Prostate gland (tissue), 2 donors: ENCODE measurements around the gene LAMA2. TPM values are rescaled to one million over a fixed set of nuclear protein-coding genes. Genes with fewer than 3 reads are reported as not detected.

Experiments
- DNase-seq: peaks from one replicate; pipeline ENCODE4 v3.0.0-alpha.2; 2019; ENCODE audit warnings: low spot score
- H3K27ac ChIP-seq, 2 donors: fragments of 200-600 bp; sonication (generic); 2 replicates each; pipeline ENCODE4 v1.5.1; 2017 to 2019
- H3K27me3 ChIP-seq: fragments of 200-600 bp; sonication (generic); replicated peaks from 2 replicates; pipeline ENCODE4 v1.5.1; 2019; ENCODE audit not compliant: insufficient read depth
- H3K36me3 ChIP-seq, 2 donors: fragments of 200-600 bp; sonication (generic); 1 replicate in 1 of 2; 2 replicates in 1 of 2; pipeline versions ENCODE4 v1.5.1 to v1.8.1; 2017 to 2019
- H3K4me1 ChIP-seq: fragments of 200-600 bp; sonication (generic); replicated peaks from 2 replicates; pipeline ENCODE4 v1.5.1; 2019
- H3K4me3 ChIP-seq, 2 donors: fragments of 200-600 bp; sonication (generic); 2 replicates each; pipeline ENCODE4 v1.5.1; 2017 to 2019
- H3K9me3 ChIP-seq: fragments of 200-600 bp; sonication (generic); 2 replicates; pipeline ENCODE4 v1.5.1; 2017
- CTCF ChIP-seq, 4 experiments: fragments of 200-600 bp in 2 of 4; fragments of 450-650 bp in 2 of 4; sonication (generic) in 2 of 4; IDR thresholded peaks; 1 replicate in 3 of 4; 2 replicates in 1 of 4; pipeline ENCODE4 v1.5.1; 2016 to 2019; ENCODE audit warnings: antibody characterized with exemption in 4 of 4, mild to moderate bottlenecking in 2 of 4, moderate library complexity in 2 of 4
- POLR2A ChIP-seq: fragments of 450-650 bp; IDR thresholded peaks from one replicate; pipeline ENCODE4 v1.6.1; 2016; ENCODE audit warnings: antibody characterized with exemption, mild to moderate bottlenecking
- POLR2AphosphoS5 ChIP-seq: sonication (generic); formaldehyde crosslinking; IDR thresholded peaks from one replicate; pipeline ENCODE4 v1.6.1; 2017; ENCODE audit warnings: antibody characterized with exemption
- WGBS: methylation state at CpG from one replicate; pipeline ENCODE4 v1.1.5; 2018; 5-methylcytosine and 5-hydroxymethylcytosine counted together
- intact Hi-C: fragments of 100-400 bp; cut with DNase I; formaldehyde crosslinking; loops from one replicate; pipeline ENCODE4 v1.14.2; 2022
- total RNA-seq, 2 donors: library from RNA; depleted of rRNA; stranded (reverse); fragments of >200 nt; gene quantifications; one replicate each; pipeline ENCODE4 v1.1.0, GENCODE V29; 2016

The LAMA2 gene
- total RNA-seq, 2 donors from 2014 or later: 10.1 to 89.1 TPM

DNA sequence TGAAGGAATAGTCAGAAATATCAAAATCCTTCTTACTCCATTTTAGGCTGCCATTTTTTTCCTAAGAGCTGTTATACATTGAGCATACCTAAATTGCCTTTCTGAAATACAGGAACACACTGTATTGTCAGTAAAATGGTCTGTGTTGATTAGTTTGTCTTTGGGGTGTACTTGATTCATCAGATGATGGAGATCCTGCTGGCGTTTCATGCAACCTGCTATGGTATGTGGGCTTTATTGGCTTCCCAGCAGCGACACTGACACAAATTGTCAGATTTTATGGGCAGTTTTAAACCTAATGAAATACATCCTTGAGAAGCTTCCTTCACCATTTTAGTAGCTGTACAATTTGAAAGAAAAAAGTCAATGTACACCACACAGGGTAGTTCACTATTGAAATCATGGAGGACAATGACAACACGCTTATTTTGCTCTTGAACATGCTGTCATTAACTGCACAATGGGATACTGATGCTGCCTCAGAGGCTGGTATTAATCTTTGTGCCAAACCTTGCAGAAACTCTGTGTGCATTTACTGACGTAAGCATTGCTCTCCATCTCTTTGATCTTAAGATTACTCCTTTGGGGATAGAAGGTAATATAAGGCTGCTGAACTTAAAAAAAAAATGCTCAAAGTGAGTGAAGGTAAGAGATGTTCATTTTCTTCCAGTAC, 124.9 kb downstream of the LAMA2 start:
- no peaks in the 10 kb centered on the region for H3K36me3 ChIP-seq
- H3K4me1 ChIP-seq: no peaks in the 10 kb centered on the region
- no peaks in the 10 kb centered on the region for H3K9me3 ChIP-seq
- TF ChIP-seq POLR2AphosphoS5: no peak
- no peak for TF ChIP-seq POLR2A
- no peak for TF ChIP-seq CTCF (IDR thresholded peaks at IDR 0.05)
- H3K27ac ChIP-seq: no peak overlapping the region
- WGBS: 54% methylated on average over 4 of the region's 4 CpGs
- H3K27me3 ChIP-seq: no peaks in the 10 kb centered on the region
- H3K4me3 ChIP-seq: no peak overlapping the region
- no peak for DNase-seq
- intact Hi-C loops: no loop called here

GRCh38 chr6:129008591-129008990, 125.7 kb downstream of the LAMA2 start:
- no peaks in the 10 kb centered on the region for H3K9me3 ChIP-seq
- no peak for TF ChIP-seq POLR2A
- TF ChIP-seq CTCF (IDR thresholded peaks at IDR 0.05): no peak
- TF ChIP-seq POLR2AphosphoS5: no peak
- no peaks in the 10 kb centered on the region for H3K27me3 ChIP-seq
- no peaks in the 10 kb centered on the region for H3K4me1 ChIP-seq
- no peak overlapping the region for H3K4me3 ChIP-seq
- no peaks in the 10 kb centered on the region for H3K36me3 ChIP-seq
- intact Hi-C loops: no loop called here
- no peak for DNase-seq
- H3K27ac ChIP-seq: no peak overlapping the region
- 45% methylated on average over 2 of the region's 2 CpGs for WGBS

DNA sequence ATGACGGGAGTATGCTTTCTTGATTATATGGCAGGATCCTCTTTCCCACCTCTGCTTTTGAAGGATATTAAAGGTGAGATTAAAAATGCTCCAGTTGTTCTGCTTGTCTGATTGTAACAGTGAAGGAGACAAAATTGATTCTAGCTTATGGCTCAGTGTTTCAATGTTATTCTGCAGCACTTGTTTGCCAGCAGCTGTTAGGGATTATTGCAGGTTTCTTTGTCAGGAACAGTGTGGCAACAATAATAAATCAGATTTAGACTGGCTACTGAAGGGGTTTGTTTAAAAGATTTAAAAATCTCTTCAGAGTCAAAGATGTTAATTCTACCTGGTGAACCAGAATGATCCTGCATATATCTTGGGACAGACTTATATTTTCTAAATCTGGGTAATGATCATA, 126.9 kb downstream of the LAMA2 start:
- no peak overlapping the region for H3K27ac ChIP-seq
- TF ChIP-seq POLR2AphosphoS5 (no peak), CTCF (IDR thresholded peaks at IDR 0.05) (no peak), POLR2A (no peak)
- H3K9me3 ChIP-seq: no peaks in the 10 kb centered on the region
- no peaks in the 10 kb centered on the region for H3K4me1 ChIP-seq
- no peak overlapping the region for H3K4me3 ChIP-seq
- H3K36me3 ChIP-seq: no peaks in the 10 kb centered on the region
- DNase-seq: no peak
- intact Hi-C loops: no loop called here
- H3K27me3 ChIP-seq: no peaks in the 10 kb centered on the region
- WGBS: 65% methylated on average over 1 of the region's 1 CpG

GRCh38 chr6:129014302-129014701, 131.4 kb downstream of the LAMA2 start:
- no peaks in the 10 kb centered on the region for H3K27me3 ChIP-seq
- no peak for DNase-seq
- no peaks in the 10 kb centered on the region for H3K36me3 ChIP-seq
- H3K9me3 ChIP-seq: no peaks in the 10 kb centered on the region
- intact Hi-C loops: no loop called here
- no peak overlapping the region for H3K27ac ChIP-seq
- TF ChIP-seq POLR2A (no peak), CTCF (IDR thresholded peaks at IDR 0.05) (no peak), POLR2AphosphoS5 (no peak)
- 93% methylated on average over 2 of the region's 2 CpGs for WGBS
- H3K4me3 ChIP-seq: no peak overlapping the region
- H3K4me1 ChIP-seq: no peaks in the 10 kb centered on the region

DNA sequence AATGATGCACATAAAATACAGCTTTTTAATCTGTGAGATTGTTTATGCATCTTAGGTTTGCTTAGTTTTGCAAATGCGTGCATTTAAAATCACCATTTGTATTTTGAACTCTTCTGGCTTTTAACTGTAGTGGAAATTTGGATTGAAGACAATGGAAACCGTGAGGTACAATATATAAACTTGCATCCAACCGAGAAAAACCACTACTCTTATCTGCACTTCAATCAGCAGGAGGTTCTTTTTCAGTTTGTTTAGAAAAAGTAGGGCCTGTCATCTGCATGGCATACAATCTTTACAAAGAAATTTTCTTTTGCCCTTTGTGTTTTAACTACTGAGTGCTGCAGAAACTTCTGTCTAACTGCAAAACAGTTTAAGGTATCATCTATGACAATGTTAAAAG, 132.8 kb downstream of the LAMA2 start:
- TF ChIP-seq POLR2A (no peak), CTCF (IDR thresholded peaks at IDR 0.05) (no peak), POLR2AphosphoS5 (no peak)

More for the DNA sequence above, 132.8 kb downstream of the LAMA2 start:
- H3K9me3 ChIP-seq: no peaks in the 10 kb centered on the region
- WGBS: 15% methylated on average over 3 of the region's 3 CpGs
- no peak overlapping the region for H3K4me3 ChIP-seq
- H3K4me1 ChIP-seq: no peaks in the 10 kb centered on the region
- no peaks in the 10 kb centered on the region for H3K27me3 ChIP-seq
- no peak for DNase-seq
- intact Hi-C loops: no loop called here
- H3K27ac ChIP-seq: no peak overlapping the region
- H3K36me3 ChIP-seq: no peaks in the 10 kb centered on the region
